ENCODE data around the gene ATF7IP2. TPM values are rescaled to one million over a fixed set of nuclear protein-coding genes. Genes with fewer than 3 reads are reported as not detected.
A peak's percentile ranks its signal among the peaks of the same experiment; 100 is the strongest.

Gene ATF7IP2
- total and polyA plus RNA-seq, 2 of the 13 experiments (the other 11 are each of a cell fraction or from before 2014, with no cell fraction given): 117 to 217 TPM

GRCh38 chr16:10352262-10352661 is 33.6 kb upstream of the ATF7IP2 start:
- H3K79me2 ChIP-seq (ENCODE audit: insufficient read depth, low read length): no peaks in the 10 kb centered on the region
- TF ChIP-seq ZBTB39 (CRISPR knock-in tag; IDR thresholded peaks at IDR 0.05) (no peak), ZUFSP (CRISPR knock-in tag; IDR thresholded peaks at IDR 0.05; ENCODE audit: borderline replicate concordance) (no peak), CEBPB (IDR thresholded peaks at IDR 0.05; ENCODE audit: borderline replicate concordance, low read depth, low read length) (peak; percentile 89), CEBPG (CRISPR knock-in tag; IDR thresholded peaks at IDR 0.05) (peak; percentile 66)
- H3K27me3 ChIP-seq (ENCODE audit: control insufficient read depth in 1 of 2, insufficient read depth in 2 of 2, low read length in 2 of 2): no peaks in the 10 kb centered on the region
- no peak for FAIRE-seq
- no TSS peak for BruUV-seq (replicated peaks)
- 34% methylated on average over 2 of the region's 2 CpGs for WGBS (ENCODE audit: low lambda C conversion rate)
- peaks cover 23% of the 10 kb centered on the region for H3K4me1 ChIP-seq (ENCODE audit: insufficient read depth, low read length)
- in situ Hi-C loops (cut with HindIII; ENCODE audit: extremely low pct_ligation_motif_present, low pct_unique_long_range_greater_than_20kb): no loop called here
- ChIA-PET POLR2A (interaction anchor here (1.1 kb wide), 1 partner anchor 15 kb away, joined by 4 read pairs; no protein-coding TSS in a partner anchor), CTCF (ENCODE audit: low intra/inter-chr PET ratio, low total read pairs) (no interaction called here)
- no peaks in the 10 kb centered on the region for H3K36me3 ChIP-seq (replicated peaks in 1 of 2; ENCODE audit: control insufficient read depth in 1 of 2, insufficient read depth in 2 of 2, low read length in 2 of 2)
- no peaks in the 10 kb centered on the region for H4K20me1 ChIP-seq (ENCODE audit: insufficient read depth, low read length)
- DNase-seq (ENCODE audit: low spot score): no peak
- H3K9me3 ChIP-seq (ENCODE audit: low read length): no peaks in the 10 kb centered on the region
- H3K4me3 ChIP-seq (replicated peaks in 1 of 3; ENCODE audit: insufficient read depth in 1 of 3, low read depth in 2 of 3, low read length in 3 of 3): no peak overlapping the region
- no peak overlapping the region for H2AFZ ChIP-seq (ENCODE audit: low read length)
- ATAC-seq: no peak
- H3K27ac ChIP-seq (ENCODE audit: extremely low read length, insufficient read depth, low read length): no peak overlapping the region
- no peak overlapping the region for H3K9ac ChIP-seq (ENCODE audit: insufficient read depth, low read depth, low read length)
- H3K4me2 ChIP-seq (ENCODE audit: low read depth, low read length): no peak overlapping the region
- intact Hi-C loops (cut with micrococcal nuclease; ENCODE audit: unreplicated experiment): no loop called here

- intact Hi-C loops (cut with micrococcal nuclease; ENCODE audit: unreplicated experiment): no loop called here
- Histone ChIP-seq H3K9ac (ENCODE audit: insufficient read depth, low read depth, low read length) (no peak overlapping the region), H3K4me1 (ENCODE audit: insufficient read depth, low read length) (peaks cover 54% of the 10 kb centered on the region), H3K79me2 (ENCODE audit: insufficient read depth, low read length) (no peaks in the 10 kb centered on the region), H3K4me2 (ENCODE audit: low read depth, low read length) (no peak overlapping the region), H3K27ac (ENCODE audit: extremely low read length, insufficient read depth, low read length) (no peak overlapping the region), H4K20me1 (ENCODE audit: insufficient read depth, low read length) (no peaks in the 10 kb centered on the region), H3K9me3 (ENCODE audit: low read length) (no peaks in the 10 kb centered on the region), H3K27me3 (ENCODE audit: control insufficient read depth in 1 of 2, insufficient read depth in 2 of 2, low read length in 2 of 2) (no peaks in the 10 kb centered on the region), H3K36me3 (replicated peaks in 1 of 2; ENCODE audit: control insufficient read depth in 1 of 2, insufficient read depth in 2 of 2, low read length in 2 of 2) (no peaks in the 10 kb centered on the region), H3K4me3 (replicated peaks in 1 of 3; ENCODE audit: insufficient read depth in 1 of 3, low read depth in 2 of 3, low read length in 3 of 3) (no peak overlapping the region), H2AFZ (ENCODE audit: low read length) (no peak overlapping the region)
- no TSS peak for BruUV-seq (replicated peaks)
- 97% methylated on average over 23 of the region's 23 CpGs for WGBS (ENCODE audit: low lambda C conversion rate)
- POLR2A ChIA-PET: no interaction called here
- in situ Hi-C loops (cut with HindIII; ENCODE audit: extremely low pct_ligation_motif_present, low pct_unique_long_range_greater_than_20kb): no loop called here
- no peak for FAIRE-seq
- no peak for ATAC-seq
- no peak for DNase-seq (ENCODE audit: low spot score)
- CTCF ChIA-PET (ENCODE audit: low intra/inter-chr PET ratio, low total read pairs): no interaction called here
- TF ChIP-seq KDM5B (CRISPR knock-in tag; IDR thresholded peaks at IDR 0.05; ENCODE audit: borderline replicate concordance) (no peak), GMEB1 (CRISPR knock-in tag; IDR thresholded peaks at IDR 0.05; ENCODE audit: borderline replicate concordance) (no peak), LCORL (IDR thresholded peaks at IDR 0.05) (no peak), LCORL (CRISPR knock-in tag; IDR thresholded peaks at IDR 0.05) (no peak), SIX1 (CRISPR knock-in tag; IDR thresholded peaks at IDR 0.05; ENCODE audit: borderline replicate concordance) (no peak), DPF2 (CRISPR knock-in tag; IDR thresholded peaks at IDR 0.05; ENCODE audit: borderline replicate concordance, low read depth) (no peak), ZNF24 (IDR thresholded peaks at IDR 0.05) (no peak), NFKBIZ (CRISPR knock-in tag; IDR thresholded peaks at IDR 0.05) (no peak), MIER3 (CRISPR knock-in tag; IDR thresholded peaks at IDR 0.05; ENCODE audit: borderline replicate concordance) (no peak)
These were observed 30.3 kb upstream of the ATF7IP2 start for GRCh38 chr16:10355589-10355988.
